HG02885 (cell line): ENCODE measurements around the gene CD38.

Experiments
- ATAC-seq: cut with Tn5 transposase; IDR thresholded peaks from one replicate; pipeline ENCODE4 v1.9.1; 2021; ENCODE audit warnings: mild to moderate bottlenecking; ENCODE audit not compliant: unreplicated experiment, poor library complexity

CD38 gene

DNA sequence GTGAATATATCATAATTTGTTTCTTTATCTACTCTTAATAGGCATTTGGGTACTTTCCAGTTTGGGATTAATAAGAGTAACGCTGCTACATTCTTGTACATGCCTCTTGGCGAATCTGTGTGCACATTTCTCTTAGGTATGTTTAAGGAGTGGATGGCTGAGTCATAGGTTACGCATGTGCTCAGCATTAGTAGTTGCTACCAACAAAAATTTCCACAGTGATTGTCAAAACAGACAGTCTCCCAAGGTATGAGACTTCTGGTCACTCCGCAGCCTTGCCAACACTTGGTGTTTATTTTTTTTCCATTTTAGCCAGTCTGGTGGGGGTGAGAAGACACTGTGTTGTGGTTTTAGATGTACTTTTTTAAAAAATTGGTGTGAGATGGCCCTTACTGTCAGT is 115.8 kb downstream of the CD38 start:
- ATAC-seq = no peak

DNA sequence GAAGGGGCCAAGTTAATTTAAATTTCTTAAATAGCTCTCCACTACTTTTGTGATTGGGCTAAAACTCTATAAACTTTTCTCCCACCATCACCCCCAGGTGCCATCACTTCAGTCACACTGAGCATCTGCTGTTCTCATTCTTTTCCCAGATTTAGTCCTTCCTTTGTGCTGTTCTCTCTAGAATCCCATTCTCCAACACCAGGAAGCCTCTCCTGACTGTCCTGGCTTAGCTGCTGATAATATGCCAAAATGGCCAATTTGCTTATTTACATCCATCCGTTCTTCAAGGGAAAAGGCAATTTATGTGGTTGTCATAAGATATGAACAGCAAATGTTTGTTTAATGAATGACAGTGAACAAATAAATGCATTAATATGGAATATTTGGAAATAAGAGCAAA is 116.3 kb downstream of the CD38 start:
- ATAC-seq = no peak

DNA sequence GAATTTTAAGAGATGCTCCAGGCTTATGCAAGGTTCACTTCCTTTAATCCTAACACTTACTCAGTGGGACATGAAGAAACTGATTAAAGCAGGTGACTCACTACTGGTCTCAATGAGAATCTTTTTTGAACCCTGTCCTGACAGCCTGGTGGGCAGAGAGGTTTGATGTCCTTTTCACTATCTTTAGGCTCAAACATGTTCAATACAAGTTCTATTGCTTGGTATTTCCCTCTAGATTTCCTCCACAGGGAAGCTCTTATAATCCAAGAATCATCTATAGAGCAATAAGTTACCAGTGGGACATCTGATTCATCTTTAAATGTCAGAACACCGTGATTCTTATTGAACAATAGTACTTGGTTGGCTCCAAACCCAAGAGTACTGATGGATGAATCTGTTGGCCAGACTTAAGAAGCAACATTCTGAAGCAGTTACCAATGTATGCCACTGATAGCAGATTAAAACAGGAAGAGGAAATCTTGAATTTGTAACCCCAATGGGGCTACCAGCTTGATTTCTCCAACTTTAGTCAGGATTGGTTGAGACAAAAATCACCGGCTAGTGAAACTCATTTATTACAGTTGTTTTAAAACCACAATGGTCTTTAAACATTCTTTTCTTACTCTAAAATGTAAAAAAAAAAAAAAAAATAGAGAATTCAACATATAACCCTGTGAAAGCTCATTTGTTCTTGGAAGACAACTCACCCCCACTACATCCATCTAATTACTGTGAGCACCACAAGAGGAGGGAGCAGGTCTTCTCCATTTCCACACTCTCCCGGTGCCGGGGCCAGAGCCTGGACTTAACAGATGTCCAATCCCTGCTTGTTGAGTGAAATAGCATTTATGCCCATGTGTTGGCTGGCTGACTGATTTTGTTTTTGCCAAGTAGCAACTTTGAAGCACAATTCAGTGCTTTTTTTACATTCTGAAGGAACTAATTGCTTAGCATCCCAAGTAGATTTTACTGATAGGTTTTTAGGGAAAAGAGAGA is 117.1 kb downstream of the CD38 start:
- ATAC-seq = no peak

DNA sequence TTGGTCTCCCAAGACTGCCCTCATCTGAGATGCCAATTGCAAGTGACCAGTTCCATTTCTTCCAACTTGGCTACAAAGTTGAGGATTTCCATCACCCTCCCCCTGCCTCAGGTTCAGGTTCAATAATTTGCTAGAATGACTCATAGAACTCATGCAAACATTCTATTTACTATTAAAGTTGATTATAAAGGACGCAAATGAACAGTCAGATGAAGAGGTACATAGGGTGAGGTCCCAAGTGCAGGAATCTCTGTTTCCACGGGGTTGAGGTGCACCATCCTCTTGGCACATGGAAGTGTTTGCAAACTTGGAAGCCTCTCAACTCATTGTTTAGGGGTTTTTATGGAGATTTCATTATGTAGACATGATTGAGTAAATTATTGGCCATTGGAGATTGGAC is 119.4 kb downstream of the CD38 start:
- no peak for ATAC-seq

DNA sequence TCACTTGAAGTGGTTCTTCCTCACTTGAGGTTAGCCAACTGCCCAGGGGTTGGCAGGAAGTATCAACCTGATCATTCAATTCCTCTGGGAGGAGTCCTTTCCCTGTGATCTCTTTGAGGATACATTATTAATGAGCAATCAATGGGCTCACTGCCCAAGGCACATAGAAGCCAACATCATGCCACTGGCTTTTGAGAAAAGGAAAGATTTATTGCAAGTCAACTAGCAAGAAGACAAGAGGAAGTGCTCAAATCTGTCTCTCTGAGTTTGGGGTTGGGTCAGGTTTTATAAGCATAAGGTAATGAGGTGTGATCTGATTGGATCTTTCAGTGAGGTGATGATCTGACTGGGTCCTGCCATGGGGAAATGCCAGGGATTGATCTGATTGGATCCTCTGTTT is 120.8 kb downstream of the CD38 start:
- ATAC-seq = no peak

DNA sequence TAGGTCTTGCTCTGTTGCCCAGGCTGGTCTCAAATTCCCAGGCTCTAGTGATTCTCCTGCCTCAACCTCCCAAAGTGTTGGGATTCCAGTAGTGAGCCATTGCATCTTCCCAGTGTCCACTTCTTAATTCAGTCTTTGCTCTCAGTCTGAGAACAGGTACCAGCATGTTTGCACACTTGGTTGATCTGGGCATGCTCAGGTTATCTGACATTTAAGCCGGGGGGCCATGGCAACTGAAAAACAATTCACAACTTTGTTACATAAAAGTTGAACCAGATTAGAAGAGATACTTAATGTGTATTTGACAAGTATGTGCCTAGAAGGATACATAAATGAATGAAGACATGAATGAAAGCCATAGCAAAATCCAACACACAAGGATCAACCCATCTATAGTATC is 121.4 kb downstream of the CD38 start:
- no peak for ATAC-seq

DNA sequence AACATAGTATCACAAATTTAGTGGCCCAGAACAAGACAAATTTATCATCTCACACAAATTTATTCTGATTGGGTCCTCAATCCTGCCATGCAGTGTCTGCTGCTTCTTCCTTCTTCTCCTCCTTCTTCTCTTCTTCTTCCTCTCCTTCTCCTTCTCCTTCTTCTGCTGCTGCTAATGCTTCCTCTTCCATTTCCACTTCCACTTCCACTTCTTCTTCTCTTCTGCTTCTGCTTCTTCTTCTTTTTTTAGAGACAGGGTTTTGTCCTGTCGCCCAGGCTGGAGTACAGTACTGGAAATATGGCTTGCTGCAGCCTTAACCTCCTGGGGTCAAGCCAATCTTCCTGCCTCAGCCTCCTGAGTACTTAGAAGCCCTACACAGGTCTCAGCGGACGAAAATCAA is 122.9 kb downstream of the CD38 start:
- ATAC-seq = no peak

DNA sequence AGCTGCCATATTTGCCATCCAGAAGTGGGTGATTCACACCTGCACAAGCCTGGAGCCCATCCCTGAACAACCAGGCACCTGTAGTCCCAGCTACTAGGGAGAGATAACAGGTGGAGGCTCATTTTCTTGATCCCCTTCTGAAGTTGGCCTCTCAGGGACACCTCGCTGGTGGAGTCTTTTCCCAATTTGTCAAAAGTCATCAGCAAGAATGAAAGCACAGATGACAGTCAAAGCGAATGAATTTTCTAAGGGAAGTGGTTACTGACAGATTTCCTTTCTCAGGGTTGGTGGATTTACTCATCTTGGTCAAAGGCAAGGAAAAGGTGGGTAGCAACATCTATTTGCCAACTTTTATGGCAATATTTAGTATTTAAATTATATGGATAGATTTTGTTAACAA is 123.9 kb downstream of the CD38 start:
- no peak for ATAC-seq

DNA sequence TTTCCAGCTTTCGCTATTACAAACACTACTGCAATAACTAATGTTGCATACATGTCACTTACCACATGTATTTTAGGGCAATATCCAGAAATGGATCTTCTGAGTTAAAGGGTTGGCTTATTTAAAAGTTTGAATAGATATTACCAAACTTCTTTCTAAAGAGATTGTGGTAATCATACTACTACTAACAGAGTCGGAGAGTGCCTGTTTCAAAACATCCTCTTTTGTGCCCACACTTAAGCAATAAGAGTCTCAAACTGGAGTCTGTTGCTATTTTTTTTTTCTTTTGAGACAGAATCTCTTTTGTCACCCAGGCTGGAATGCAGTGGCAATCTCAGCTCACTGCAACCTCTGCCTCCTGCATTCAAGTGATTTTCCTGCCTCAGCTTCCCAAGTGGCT is 124.6 kb downstream of the CD38 start:
- no peak for ATAC-seq
